ENCODE results near the gene GZMA.

Gene GZMA

GRCh38 chr5:55102348-55102747, at the start of gene GZMA:
GZMA (plus strand) TSS chr5:55102646; CDS start chr5:55102683, 37 bp downstream.
- TF ChIP-seq, protein P1, sequence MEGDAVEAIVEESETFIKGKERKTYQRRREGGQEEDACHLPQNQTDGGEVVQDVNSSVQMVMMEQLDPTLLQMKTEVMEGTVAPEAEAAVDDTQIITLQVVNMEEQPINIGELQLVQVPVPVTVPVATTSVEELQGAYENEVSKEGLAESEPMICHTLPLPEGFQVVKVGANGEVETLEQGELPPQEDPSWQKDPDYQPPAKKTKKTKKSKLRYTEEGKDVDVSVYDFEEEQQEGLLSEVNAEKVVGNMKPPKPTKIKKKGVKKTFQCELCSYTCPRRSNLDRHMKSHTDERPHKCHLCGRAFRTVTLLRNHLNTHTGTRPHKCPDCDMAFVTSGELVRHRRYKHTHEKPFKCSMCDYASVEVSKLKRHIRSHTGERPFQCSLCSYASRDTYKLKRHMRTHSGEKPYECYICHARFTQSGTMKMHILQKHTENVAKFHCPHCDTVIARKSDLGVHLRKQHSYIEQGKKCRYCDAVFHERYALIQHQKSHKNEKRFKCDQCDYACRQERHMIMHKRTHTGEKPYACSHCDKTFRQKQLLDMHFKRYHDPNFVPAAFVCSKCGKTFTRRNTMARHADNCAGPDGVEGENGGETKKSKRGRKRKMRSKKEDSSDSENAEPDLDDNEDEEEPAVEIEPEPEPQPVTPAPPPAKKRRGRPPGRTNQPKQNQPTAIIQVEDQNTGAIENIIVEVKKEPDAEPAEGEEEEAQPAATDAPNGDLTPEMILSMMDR (IDR thresholded peaks at IDR 0.05), result no peak
- DNase-seq (ENCODE audit: low spot score), result no peak
- Histone ChIP-seq H3K27ac (no peak within 1 kb of the TSS), H3K4me3 (no peak within 1 kb of the TSS)

DNA sequence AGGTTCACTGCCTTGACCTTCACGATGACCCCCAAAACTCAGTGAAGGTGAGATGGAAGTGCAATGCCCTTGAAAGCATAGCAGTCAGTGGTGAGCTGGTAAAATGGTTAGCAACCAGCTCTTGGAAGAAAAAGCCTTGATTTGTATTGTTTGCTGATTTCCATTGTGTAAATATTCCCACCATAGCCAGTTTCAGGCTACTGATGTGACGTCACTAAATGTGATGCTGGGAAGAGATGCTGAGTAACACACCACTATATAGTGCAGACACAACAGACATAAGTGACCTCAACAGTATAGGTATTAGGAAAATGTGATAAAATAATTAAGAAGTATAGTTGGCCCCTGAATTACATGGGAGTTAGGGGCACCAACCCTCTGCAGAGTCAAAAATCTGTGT, 47.3 kb upstream of the GZMA start:
- Histone ChIP-seq H3K4me3 (no peak overlapping the region), H3K27ac (no peak overlapping the region)
- TF ChIP-seq, protein P1 (IDR thresholded peaks at IDR 0.05), result no peak
- no peak for DNase-seq (ENCODE audit: low spot score)

- TF ChIP-seq, protein P1 (IDR thresholded peaks at IDR 0.05), result no peak
- Histone ChIP-seq H3K27ac (no peak overlapping the region), H3K4me3 (no peak overlapping the region)
- no peak for DNase-seq (ENCODE audit: low spot score)
Measured at GRCh38 chr5:55062039-55062779, 40.2 kb upstream of the GZMA start.

GRCh38 chr5:55063220-55063863, 39.1 kb upstream of the GZMA start:
- no peak overlapping the region for H3K4me3 ChIP-seq
- TF ChIP-seq, protein P1 (IDR thresholded peaks at IDR 0.05), result no peak
- H3K27ac ChIP-seq, result no peak overlapping the region
- no peak for DNase-seq (ENCODE audit: low spot score)

DNA sequence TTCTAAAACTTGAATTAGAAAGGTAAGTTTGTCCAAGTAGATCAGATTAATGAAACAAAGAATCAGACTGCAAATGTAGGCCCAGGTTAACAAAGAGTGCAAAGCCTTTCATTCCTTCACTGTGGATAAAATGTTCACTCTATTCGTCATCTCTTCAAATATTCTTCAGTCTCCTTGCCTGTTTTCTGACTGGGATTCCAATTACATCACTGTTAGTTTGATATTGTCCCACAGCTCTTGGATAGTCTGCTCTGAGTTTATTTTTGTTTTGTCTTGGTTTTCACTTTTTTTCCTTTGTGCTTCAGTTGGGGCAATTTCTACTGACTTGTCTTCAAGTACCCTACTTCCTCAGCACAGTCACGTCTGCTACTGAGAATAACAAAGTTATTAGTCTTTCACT, 38.5 kb upstream of the GZMA start:
- Histone ChIP-seq H3K4me3 (no peak overlapping the region), H3K27ac (no peak overlapping the region)
- DNase-seq (ENCODE audit: low spot score), result no peak
- TF ChIP-seq, protein P1 (IDR thresholded peaks at IDR 0.05), result no peak

DNA sequence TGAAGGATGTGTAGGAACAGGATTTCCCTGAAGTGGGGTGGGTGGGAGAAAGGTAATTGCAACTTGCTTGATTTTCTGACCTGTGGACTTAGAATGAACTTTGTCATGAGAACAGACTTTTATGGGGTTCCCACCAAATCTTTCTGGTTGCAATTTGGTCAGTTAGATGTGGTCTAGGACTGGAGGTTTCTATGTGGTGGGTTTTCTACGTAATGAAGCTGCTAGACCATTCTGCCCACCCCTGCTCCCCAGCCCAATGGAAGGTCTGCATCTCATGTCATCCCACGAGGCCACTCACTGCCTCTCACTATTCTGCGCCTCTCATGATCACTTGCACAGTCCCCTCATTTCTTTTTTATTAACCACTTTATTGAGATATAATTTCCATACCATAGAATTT, 37.9 kb upstream of the GZMA start:
- no peak overlapping the region for H3K27ac ChIP-seq
- DNase-seq (ENCODE audit: low spot score), result no peak
- TF ChIP-seq, protein P1 (IDR thresholded peaks at IDR 0.05), result no peak
- no peak overlapping the region for H3K4me3 ChIP-seq

DNA sequence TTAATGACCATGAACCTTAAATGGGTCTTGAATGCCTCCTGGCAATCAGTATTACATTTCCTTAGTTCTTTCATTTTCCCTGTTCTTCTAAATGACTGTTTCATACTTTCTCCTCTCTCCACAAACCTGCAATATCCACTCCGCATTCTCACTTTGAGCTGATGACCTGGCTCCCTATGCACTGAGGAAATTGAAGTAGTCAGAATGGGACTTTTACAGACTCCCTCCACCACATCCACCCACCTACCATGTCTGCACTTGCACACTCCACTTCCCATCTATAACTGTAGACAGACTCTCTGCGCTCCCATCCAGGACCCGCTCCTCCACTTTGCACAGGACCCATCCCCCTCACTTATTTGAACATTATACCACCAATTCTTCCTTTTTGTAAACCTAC, 36.2 kb upstream of the GZMA start:
- TF ChIP-seq, protein P1 (IDR thresholded peaks at IDR 0.05), result no peak
- no peak overlapping the region for H3K4me3 ChIP-seq
- no peak for DNase-seq (ENCODE audit: low spot score)
- no peak overlapping the region for H3K27ac ChIP-seq

Data from coronary artery (tissue), 2 donors.